Stomach (tissue), 4 donors: ENCODE results near the gene GRIP1.

ENCODE experiments used
- EP300 ChIP-seq: sonication (generic); formaldehyde crosslinking; IDR thresholded peaks from one replicate; pipeline ENCODE4 v1.6.1; 2017; ENCODE audit warnings: antibody characterized with exemption
- POLR2A ChIP-seq, 4 donors: fragments of 450-650 bp; IDR thresholded peaks; one replicate each; pipeline ENCODE4 v1.6.1; 2016; ENCODE audit warnings: antibody characterized with exemption in 4 of 4, control low read depth in 2 of 4, mild to moderate bottlenecking in 1 of 4, moderate library complexity in 1 of 4
- TF ChIP-seq, protein P1 (sequence below), 7 experiments: fragments of 450-650 bp in 4 of 7; fragments of 200-600 bp in 3 of 7; sonication (generic) in 3 of 7; IDR thresholded peaks; one replicate each; pipeline ENCODE4 v1.5.1; 2016 to 2019; ENCODE audit warnings: antibody characterized with exemption in 7 of 7, control low read depth in 2 of 7, mild to moderate bottlenecking in 1 of 7

DNA sequence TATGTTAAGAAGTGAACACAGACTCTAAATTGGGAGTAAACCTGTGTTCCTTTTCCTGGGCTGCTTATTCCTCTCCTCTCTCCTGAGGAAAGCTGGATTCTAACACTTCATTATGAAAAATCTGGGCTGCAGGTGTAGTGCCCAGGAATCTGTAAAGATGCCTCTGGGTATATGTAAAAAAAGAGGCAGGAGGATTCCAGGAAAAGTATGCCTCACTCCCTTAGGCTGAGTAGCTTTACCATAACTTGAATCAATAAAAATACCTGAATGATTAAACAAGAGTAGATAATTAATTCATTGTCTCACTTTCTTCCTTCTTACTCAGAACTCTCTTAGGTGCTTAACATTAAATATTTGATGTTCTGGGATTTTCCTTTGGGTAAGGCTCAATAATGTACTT lies 185.1 kb downstream of the GRIP1 start:
- TF ChIP-seq, protein P1, sequence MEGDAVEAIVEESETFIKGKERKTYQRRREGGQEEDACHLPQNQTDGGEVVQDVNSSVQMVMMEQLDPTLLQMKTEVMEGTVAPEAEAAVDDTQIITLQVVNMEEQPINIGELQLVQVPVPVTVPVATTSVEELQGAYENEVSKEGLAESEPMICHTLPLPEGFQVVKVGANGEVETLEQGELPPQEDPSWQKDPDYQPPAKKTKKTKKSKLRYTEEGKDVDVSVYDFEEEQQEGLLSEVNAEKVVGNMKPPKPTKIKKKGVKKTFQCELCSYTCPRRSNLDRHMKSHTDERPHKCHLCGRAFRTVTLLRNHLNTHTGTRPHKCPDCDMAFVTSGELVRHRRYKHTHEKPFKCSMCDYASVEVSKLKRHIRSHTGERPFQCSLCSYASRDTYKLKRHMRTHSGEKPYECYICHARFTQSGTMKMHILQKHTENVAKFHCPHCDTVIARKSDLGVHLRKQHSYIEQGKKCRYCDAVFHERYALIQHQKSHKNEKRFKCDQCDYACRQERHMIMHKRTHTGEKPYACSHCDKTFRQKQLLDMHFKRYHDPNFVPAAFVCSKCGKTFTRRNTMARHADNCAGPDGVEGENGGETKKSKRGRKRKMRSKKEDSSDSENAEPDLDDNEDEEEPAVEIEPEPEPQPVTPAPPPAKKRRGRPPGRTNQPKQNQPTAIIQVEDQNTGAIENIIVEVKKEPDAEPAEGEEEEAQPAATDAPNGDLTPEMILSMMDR (IDR thresholded peaks at IDR 0.05), result no peak
- TF ChIP-seq EP300, result no peak
- TF ChIP-seq POLR2A (IDR thresholded peaks at IDR 0.05), result no peak
